Stimulated activated CD8-positive, alpha-beta memory T cell treated with anti-CD3 and anti-CD28 coated beads, Interleukin-4, amount 100 ng/mL, for 1 hour (primary cell): ENCODE data around the gene MEPCE.

Source experiments
- DNase-seq, 2 donors: peaks; one replicate each; pipeline ENCODE4 v3.0.0-alpha.2; 2020; ENCODE audit warnings: low read depth in 2 of 2, low spot score in 1 of 2

Gene MEPCE

DNA sequence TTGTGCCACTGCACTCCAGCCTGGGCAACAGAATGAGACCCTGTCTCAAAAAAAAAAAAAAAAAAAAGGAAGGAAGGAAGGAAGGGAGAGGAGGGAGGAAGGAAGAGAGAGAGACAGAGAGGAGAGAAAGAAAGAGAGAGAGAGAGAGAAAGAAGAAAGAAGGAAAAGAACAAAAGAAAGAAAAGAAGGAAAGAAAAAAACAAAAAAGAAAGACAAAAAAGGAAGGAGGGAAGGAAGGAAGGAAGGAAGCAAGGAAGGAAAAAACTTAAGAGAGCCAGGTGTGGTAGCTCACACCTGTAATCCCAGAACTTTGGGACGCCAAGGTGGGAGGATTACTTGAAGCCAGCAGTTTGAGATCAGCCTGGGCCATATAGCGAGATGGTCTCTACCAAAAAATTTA lies 35.2 kb downstream of the MEPCE start:
- DNase-seq, result no peak

DNA sequence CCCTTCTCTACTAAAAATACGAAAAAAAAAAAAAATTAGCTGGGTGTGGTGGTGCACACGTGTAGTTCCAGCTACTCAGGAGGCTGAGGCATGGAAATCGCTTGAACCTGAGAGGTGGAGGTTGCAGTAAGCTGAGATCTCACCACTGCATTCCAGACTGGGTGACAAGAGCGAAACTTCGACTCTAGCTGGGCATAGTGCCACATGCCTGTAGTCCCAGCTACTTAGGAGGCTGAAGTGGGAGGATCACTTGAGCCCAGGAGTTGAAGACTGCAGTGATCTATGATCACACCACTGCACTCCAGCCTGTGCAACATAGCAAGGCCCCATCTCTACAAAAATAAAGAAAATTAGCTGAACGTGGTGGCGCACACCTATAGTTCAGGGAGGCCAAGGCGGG lies 35.7 kb downstream of the MEPCE start:
- DNase-seq, result no peak

DNA sequence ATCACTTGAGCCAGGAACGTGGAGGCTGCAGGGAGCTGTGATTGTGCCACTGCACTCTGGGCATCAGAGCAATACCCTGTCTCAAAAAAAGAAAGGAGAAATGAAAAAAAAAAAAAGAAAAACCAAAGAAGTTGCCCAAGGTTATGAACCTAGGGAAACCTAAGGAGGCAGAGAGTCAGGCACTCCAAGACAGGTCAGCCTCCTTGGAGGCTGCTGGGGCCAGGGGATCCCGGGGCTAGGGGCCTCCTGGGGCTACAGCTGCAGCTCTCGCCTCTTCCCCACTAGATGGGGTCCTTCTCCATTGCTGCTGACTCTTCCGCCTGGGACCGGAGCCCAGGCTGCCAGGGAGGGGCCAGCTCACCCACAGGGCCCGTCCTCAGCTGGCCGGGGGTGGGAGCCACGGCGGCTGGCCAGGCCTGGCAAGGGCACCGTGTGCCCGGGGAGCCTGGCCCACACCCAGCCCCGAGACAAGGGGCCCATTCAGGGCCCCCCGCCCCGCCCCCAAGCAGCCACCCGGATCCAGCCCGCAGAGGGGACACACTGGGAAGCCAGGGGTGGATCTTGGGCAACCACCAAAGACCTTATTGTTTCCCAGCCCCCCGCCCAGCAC lies 36.2 kb downstream of the MEPCE start:
- DNase-seq, result no peak

DNA sequence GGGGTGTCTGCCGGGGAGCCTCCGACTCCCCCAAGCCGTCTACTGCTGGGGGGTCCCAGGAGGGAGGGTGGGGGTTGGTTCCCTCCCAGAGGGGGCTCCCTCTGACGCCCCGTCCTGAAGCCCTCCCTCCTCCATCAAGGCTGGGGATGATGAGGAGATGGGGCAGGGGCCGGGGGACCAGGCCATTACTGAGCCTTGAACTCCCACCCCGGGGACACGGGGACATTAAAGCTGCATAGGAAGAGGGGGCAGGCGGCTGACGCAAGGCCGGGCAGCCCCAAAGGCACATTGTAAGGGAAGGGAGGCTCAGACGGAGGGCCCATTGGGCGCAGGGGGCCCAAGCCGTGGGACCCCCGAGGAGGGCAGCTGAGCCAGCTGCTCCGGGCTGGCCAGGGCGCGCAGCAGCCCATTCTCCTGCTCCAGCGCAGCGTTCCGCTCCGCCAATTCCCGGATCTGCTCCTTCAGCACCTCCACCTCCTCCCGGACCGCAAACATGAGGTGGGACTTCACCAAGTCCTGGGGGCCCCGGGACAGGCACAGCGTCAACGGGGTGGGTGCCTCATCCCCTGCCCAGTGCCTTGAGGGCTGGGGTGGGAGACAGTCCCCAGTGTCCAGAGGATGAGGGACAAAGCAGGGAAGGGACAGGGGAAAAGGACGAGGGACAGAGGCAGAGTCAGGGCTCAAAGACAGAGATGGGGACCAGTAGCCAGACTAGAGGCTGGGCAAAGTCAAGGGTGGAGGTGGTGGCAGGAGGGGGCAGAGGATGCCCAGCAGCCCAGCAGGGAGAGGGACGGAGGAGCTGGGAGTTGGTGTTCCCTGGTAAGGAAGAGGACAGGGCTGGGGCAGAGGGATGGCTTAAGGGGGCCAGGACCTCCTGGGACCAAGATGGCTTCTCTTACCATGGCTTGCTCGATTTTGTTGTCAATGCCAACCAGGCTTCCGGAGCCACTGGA lies 37.3 kb downstream of the MEPCE start:
- DNase-seq, result no peak

DNA sequence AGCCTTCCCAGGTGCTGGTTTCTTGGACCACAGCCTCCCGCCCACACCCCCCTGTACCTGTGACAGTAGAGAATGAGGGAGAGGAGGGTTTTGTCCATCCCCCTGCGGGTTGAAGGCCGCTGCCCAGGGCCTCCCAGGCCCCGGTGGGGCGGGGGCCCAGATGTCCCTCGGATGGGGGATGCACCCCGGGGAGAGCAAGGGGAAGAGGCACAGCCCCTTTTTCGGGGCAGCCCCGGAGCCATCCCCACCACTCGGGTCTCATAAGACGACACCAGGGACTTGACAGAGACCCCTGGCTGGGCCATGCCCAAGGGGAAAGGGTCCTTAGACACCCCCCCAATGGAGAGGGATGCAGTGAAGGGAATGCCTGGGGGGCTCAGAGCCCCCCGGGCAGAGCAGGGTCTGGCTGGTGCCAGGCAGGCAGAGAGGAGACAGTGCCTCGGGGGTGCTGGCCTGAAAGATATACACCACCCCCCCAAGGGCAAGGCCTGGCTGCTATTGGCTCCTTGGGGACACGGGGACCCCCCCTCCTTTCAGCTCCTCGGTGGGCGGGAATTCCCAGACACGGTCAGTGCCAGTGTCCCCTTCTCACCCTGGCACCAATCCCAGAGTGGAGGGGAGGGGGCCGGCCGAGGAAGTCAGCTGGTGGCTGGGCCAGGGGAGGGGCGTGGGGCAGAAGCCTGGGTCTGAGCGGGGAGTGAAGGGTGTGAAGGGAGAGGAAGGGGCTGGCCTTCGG lies 38.2 kb downstream of the MEPCE start:
- no peak for DNase-seq

DNA sequence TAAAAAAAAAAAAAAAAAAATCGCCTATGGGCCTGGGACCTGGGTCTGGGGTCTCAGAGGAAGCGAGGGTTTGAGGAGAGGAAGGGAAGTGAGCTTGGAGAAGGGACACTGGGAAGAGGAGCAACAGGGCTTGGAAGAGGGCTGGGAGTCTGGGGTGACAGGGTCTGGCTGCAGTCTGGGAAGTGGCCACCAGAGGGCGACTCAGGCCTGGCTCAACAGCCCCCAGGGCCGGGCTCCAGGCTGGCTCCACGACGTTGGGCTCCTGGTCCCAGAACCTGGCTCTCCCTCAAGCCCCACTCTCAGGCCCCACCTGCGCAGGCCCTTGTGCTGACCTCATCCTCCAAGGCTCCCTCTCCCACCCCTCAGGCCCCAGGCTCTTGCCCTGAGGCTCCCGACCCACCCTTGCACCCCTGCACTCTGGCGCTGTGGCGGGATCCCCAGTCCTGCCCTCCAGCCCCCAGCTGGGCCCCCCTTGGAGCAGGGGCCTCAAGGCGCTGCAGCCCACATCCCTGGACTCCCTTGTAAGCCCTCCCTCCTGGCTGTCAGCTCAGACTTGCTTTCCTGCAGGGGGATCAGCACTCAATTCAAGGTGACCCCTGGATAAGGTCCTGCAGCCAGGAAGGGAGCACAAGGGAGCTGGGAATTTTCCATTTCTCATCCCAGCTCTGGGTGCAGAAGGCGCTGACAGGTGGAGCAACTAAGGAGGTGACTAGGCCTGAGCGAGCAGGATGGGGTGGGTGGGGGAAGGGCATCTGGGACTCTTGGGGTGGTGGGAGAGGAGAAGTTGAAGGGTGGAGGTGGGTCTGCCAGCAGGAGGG lies 39.8 kb downstream of the MEPCE start:
- DNase-seq, result peak; percentile 71 to 75

DNA sequence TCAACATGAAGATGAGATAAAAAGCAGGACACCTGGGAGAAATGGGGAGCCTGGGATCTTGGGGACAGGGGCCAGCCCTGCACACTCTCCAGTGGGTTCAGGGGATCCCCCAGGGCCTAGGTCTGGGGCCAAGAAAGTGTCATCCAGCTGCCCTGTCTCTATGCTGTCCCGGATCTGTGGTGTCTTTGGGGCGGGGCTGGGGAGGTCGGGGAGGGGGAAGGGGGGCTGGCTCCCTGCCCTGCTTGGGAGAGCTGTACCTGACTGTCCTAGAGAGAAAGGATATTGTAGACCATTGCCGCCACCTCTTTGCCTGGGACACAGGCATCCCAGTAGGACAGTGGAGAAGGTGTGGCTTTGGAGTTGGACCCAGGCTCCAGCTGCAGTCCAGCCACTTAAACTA lies 41.4 kb downstream of the MEPCE start:
- no peak for DNase-seq

DNA sequence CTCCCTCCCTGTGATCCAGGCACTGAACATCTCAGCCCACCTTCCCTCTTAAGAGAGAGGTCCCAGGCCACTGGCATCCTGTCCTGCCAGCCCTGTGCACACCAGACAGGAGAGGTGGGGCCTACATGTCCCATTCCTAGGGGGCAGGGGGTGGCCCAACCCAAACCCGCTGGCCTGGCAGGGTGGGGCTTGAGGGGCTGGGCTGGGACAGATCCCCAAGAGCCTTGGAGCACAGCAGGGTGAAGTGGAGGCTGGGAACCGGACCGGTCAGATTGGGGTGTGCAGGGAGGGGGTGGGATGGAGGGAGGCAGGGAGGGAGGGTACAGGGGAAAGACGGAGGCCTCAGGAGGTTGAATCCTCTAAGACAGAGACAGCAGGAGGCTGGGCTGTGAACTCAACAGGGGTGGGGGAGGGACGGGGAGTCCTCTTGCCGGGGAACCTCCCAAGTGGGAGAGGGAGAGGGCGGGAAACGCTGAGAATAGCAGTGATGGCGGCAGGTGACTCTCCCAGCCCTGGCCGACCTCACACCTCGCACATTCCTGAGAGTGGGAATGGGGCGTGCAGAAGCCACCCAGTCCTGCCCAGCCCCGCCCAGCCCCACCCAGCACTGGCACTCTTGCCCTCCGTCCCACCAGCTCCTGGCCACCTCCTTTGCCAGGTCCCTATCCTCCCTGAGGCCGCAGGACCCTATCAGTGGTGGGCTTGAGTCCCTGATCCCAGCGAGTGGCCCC lies 42.7 kb downstream of the MEPCE start:
- no peak for DNase-seq

DNA sequence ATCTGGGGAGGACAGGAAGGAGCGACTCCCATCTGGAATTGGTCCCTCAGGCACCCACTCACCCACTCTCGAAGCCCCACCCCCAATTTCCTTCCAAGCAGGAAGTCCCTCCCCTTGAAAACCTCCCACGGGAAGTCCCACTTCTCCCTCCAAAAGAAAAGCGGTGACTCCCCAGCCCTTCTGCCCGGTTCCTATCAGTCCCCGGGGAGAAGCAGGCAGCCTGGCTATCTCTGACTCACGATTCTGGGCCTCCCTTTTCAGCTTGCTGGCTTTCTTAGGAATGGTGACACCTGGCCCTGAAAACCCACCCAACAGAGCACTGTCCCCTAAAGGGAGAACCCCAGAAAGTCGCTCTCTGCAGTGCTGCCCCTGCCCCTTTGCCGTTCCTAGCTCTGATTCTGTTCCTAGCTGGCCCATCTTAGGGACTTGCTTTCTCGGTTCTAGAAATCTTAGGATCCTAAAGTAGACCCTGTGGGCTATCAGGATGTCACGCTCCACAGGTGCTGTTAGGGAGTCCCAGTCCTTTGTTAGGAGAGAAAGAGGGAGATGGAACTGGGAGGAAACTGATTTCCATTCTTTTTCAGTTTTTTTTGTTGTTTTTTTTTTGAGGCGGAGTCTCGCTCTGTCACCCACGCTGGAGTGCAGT lies 43.3 kb downstream of the MEPCE start:
- no peak for DNase-seq

DNA sequence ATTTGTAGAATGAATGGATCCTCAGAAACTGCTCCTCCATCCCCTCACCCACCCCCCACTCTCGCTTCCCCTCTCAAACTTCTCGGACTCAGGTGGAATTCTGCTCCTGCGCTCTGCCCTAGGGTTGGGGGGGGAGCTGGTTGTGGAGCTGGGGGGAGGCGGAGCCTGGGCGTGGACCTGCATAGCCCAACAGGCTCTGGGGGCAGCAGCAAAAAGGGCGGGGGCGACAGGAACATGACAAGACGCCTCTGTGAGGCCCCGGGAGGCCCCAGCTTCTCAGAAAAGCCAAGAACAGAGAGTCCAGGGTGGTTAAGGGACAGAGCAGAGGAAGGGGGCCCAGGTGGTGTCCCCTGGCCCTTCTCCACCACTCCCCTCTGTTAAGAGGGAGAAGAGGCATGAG lies 45.9 kb downstream of the MEPCE start:
- no peak for DNase-seq

DNA sequence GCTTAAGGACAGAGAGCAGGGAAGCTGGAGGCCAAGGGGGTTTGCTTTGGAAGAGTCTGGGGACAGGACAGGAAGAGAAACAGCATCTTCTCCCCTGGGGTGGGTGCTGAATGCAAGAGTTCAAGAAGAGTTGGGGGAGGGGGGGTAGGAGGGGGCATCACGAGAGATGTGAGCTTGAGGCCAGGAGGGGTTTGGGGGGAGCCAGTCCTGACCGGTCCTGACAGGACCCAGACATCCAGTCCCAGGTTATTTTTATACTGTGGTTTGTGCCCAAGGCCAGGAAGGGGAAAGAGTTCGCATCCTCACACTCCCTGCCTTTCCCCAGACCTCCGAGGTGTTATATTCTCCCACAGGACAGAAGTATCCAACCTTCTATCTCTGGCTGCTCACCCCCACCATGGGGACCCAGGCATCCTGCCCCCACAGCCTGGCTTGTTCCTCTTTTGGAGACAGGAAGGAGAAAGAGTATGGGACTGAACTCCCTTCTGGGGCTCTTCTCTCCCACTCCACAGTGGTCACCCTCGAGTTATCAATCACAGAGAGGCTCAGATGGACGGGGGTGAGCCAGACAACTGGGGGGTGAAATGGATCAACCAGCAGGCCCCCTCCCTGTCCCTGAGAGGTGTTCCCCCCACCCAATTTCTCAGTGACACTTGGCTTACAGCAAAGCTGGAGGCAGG lies 46.6 kb downstream of the MEPCE start:
- DNase-seq, result no peak

DNA sequence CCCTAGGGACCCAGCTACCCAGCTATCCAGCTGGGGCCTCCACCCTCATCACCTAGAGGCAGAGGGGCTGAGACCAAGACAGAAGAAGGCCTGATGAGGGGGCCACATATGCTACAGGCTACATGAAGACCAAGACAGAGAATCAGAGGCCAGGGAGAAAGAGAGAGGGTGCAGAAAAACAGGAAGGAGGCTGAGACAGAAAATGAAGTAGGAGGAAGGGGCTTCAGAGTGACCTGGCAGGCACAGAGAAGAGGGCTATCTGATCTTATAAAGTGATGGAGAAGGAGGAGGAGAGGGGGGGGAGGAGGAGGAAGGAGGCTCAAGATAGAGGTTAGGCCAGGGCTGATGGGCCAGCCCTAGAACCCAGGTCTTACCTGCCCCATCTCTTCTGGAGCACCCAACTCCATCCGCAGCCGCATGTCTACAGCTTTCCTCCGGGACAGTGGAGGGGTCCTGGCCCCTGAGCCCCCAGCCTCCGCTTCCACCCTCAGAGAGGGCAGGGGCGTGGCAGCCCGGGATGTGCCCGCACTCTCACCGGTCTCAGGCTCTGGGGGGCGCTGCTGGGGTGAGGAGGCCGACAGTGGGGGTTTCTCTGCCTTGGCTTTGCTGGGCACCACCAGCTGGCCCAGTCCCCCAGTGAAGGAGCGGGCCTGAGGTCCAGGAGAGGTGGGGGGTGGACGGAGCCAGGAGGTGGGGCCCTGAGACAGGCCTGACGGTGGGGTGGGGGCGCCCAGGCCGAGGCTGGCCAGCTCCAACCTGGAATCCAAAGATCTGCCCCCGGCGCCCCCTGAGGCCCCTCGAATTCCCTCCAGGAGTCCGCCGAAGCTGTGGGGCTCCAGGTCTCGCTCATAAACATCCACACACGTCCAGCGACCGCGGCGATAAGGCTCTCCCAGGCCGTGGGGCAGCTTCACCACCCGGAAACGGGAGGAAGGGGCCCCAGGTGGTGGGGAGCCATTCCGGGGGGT lies 47.6 kb downstream of the MEPCE start:
- DNase-seq, result no peak

DNA sequence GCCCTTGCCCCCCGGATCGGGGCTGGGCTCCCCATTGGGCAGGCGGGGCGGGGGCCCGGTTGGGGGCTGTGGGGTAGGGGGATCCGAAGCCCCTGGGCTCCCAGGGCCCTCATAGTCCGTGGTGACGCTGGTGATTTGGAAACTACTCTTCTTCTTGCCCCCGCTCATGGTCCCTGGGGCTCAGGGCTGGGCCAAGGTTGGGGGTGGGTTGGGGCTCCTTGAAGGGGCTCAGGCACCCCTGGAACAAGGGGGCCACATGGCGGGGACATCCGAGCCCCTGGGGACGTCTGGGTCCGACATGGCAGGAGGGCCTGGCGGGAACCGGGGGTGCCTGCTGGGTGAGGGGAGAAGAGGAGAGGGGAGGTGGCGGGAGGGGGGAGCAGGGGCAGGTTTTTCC lies 48.2 kb downstream of the MEPCE start:
- no peak for DNase-seq

DNA sequence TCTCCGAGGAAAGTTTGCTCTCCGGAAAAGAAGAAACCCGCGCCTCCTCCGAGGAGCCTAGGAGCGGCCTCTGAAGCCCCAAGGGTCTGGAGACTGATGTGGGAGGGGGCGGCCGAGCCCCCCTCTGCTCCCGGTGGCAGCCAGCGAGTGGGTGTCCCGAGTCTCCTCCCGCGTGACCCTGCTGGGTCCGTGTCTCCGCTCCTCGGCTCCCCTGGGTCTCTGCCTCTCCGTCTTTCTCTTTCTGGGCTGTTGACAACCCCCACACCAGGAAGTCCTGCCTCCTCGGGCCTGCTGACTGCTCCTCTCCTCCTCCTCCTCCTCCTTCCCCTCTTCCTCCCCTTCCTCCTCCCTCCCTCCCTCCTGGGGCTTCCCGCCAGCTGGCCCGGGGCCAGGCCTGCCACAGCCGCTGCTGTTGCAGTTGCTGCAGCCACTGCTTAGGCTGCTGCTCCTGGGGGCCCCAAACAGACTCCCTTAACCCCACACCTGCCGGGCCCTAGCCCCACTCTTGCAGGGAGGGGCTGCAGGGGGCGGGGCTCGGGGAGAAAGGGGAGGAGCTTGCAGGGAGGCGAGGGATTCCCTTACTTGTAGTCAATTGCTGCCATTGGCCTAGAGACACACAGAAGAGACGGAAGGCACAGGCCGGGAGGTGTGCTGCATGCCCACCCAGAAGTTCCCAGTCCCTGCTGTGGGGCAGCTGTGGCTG lies 49.5 kb downstream of the MEPCE start, which contains the start of gene TSC22D4:
TSC22D4 (minus strand) TSS at position 257 of the 703 bp plus-strand sequence. CDS start 1,176 bp downstream, outside the sequence.
- peak; percentile 63 to 83 for DNase-seq

DNA sequence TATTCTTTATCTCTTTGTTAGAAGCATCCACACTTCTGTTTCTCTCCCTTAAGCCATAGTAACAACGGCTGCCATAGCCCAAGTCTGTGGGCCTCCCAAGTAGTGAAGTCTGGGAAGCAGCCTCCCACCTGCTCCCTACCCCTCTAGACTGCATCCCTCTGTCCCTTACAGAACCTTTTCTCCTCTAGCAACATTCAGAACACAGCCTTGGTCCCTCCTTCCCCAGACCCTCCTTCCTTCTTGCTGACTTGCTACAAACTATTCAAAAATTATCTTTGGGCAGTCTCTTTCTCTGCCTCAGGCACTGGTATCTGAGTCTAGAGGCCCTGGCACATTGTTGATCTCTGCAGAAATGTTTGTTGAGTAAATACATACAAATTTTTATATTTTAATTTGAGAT lies 51.8 kb downstream of the MEPCE start:
- no peak for DNase-seq

DNA sequence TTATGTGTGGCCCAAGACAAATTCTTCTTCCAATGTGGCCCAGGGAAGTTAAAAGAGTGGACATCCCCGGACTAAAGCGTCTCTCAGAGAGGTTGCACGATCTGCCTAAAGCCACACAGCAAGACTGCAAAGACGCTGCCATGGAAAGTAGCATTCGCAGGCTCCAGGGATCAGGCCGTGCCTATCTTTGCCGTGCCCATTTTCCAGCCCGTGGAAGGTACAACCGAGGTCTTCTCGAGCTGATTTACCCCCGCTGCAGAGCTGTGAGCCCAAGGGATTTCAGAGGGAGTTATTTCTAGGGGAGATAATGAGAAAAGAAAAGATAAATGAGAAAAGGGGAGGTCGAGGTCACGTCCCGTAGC lies 53.1 kb downstream of the MEPCE start:
- no peak for DNase-seq

DNA sequence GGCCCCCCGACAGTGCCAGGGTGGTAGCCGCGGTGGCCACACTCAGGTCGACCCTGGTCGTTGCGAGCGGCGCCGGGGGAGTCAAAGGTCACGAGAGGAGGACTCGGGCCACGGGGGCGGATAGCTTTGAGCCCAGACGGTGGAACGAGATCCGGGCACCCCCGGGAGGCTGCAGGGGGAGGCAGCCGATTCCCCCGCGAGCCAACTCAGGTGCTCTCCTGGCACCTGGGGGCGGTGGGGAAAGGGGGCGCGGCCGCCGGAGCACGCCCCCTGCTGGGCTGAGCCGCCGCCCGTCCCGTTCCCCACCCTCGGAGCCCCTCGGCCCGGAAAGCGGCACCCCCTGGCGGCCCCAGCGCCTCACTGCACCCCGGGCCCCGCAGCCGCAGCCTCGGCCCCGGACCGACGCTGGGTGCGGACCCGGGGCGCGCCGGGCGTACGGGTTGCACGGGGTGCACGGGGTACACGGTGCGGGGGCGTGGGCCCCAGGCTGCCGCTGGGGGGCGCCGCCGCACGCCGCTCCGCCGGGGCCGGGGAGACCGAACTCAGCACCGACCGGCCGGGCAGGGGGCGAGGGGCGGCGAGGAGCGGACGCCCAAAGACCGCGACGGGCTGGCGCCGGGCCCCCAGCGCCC lies 53.6 kb downstream of the MEPCE start:
- DNase-seq, result peak; percentile 55 to 70
